Measurements from ENCODE around the gene SPAG6.

GRCh38 chr10:22320591-22321155 lies 24.6 kb upstream of the SPAG6 start, which contains the start of gene BMI1:
- no peak for TF ChIP-seq CTCF (conservative IDR thresholded peaks at IDR 0.05; ENCODE audit: low read depth in 2 of 2)
- no peak for TF ChIP-seq ZNF331 (CRISPR knock-in tag; IDR thresholded peaks at IDR 0.05; ENCODE audit: low read depth)
- TF ChIP-seq ZNF114 (CRISPR knock-in tag; IDR thresholded peaks at IDR 0.05), result no peak
- no peak for TF ChIP-seq EZH2 (IDR thresholded peaks at IDR 0.05; ENCODE audit: low read depth, unreplicated experiment)
- no peak for TF ChIP-seq POLR2AphosphoS5 (IDR thresholded peaks at IDR 0.05; ENCODE audit: low read depth)
- no peak for TF ChIP-seq ZNF462 (CRISPR knock-in tag; IDR thresholded peaks at IDR 0.05)
- no peak for TF ChIP-seq EZH2phosphoT487 (IDR thresholded peaks at IDR 0.05; ENCODE audit: unreplicated experiment)
